ENCODE data around the gene CDK3.
"Not testable (repeated sequence)": the region's sequence is repeated elsewhere in the genome, so short reads cannot be mapped to it uniquely, and the experiment has no call there.

Gene CDK3

DNA sequence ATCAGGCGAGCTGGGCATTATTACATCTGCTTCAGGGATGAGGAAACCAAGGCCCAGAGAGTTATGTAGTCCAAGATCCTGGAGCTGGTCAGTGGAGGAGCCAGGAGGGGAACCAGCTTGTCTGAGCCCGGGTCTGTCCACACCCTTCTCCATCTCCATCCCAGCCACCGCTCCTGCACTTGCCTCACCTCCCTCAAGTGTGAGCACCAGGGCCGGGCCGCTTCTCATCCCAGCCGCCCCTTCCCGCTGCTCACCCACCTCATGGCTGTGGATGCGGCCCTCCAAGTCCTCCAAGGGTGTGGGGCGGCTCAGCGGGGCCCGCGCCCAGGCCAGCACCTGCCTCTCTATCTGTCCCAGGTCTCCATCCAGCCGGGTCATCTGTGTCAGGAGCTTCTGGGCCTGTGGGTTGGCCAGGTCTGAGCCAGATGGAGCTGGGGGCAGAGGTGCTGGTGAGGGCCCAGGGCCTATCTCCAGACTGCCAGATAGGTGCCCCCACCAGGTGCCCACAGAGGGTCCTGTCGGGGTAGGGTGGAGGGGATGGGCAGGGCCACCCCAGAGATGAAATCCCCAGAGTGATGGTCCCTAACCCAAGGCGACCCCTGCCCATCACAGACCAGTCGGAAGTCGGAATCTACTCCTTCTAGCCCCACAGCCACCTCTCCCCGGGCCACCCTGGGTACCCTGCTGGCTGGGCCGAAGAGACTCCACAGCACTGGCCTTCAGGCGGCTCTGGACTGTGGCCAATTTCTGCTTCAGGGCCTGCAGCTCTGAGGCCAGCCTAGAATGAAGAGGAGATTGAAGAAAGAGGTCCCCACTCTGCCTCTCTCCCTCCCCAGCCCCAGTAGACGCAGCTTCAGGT is 17.1 kb downstream of the CDK3 start:
- DNase-seq = no peak

DNA sequence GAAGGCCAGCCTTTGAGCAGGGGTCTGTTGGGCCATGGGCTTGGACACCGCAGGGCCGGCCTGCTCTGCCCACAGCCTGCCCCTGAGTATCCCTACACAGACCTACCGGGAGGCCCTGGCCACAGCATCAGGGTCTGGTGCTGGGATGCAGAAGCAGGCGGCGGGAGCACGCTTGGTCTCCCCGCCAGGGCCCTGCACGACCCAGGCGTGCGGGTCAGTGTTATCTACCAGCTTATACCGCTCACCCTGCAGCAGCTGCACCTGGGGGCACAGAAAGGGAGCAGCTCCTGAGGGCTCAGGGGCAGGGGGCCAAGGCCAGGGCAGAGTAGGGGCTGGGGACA is 17.7 kb downstream of the CDK3 start:
- no peak for DNase-seq

DNA sequence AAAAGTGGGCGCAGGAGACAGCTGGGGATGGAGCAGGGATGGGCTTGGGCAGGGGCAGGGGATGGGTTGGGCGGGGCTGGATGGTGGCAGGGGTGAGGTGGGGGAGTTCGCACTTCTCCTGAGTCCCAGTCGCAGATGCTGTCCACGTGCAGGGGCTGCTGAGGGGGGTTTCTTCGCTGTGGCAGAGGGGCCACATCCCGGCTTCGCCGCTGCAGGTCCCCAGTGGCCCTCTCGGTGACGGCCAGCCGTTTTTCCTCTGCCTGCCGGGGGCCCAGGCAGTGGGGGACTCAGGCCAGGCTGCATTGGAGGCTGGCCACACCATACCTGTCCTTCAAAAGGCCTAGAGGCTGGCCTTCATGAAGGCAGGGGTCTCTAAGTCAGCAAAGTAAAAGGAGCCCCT is 18.1 kb downstream of the CDK3 start:
- DNase-seq = no peak

DNA sequence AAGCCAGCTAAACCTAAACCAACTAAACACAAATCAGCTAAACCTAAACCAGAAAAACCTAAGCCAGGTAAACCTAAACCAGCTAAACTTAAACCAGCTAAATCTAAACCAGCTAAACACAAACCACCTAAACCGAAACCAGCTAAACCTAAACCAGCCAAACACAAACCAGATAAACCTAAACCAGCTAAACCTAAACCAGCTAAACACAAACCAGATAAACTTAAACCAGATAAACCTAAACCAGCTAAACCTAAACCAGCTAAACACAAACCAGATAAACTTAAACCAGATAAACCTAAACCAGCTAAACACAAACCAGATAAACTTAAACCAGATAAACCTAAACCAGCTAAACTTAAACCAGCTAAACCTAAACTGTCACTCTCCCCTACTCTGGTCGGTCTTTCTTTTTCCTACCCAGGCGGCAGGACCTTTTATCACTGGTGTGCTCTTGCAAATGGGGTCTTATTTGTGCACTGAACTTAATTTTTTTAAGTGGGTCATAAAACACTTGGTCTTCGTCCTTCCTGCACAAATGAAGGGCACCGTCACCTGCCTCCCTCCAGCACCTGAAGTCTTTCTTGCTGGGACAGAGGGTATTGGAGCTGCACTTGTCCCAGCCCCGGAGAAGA is 19.3 kb downstream of the CDK3 start:
- DNase-seq = no peak

DNA sequence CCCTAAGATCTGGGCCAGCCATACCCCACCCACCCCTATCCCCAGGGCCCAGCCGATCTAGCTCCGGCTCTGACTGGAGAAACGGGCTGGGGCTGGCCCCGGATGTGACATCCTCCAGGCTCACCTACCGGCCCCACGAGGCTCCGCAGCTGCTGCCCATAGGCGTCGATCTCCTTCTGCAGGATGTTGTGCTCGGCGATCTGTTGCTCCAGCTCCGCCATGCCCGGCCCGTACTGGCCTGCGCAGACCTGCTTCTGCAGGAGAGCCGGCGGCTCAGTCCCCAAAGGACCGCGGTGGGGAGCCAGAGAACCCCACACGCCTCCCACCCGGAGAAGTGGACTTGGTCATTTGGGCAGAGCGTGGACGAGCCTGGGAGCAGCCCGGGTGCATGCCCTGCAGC is 21.6 kb downstream of the CDK3 start:
- no peak for DNase-seq

DNA sequence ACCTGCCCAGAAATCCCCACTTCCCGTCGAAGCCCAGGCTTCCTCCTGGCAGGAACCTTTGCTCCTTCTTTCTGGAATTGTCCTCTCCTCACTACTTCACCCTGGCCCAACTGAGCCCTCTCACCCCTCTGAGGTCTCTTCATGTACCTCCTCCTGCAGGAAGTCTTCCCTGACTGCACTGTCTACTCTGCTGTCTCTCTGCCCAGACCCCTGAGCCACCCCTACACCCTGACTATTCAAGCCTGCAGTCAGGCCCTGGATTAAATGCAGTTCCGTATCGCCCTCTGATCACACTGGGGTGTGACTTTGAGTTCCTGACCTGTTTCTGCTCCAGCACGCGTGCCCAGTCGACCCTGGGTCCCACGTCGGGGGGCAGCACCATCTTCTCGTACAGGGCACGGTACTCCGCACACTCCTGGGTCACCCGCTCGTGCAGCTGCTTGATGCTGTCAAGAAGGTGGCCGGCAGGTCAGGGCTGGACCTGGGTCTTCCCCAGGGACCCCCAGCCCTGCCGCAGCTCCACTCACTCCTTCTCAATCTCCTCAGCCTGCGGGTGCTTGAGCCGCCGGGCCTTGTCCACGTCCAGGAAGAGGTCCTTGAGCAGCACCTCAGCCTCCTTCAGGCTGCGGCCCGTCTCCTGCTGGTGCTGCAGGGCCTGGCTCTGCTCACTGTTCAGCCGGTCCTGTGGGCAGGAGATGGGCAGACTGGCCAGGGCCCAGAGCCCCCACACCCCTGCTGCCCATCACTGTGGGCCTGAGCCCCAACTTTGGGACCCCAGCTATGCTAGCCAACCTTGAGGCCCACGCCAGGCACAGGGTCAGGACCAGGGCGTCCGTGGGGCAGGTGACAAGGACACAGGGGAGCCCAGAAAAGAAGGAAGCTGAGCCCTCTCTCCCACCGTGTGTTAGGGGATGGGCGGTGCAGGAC is 22.6 kb downstream of the CDK3 start:
- no peak for DNase-seq

DNA sequence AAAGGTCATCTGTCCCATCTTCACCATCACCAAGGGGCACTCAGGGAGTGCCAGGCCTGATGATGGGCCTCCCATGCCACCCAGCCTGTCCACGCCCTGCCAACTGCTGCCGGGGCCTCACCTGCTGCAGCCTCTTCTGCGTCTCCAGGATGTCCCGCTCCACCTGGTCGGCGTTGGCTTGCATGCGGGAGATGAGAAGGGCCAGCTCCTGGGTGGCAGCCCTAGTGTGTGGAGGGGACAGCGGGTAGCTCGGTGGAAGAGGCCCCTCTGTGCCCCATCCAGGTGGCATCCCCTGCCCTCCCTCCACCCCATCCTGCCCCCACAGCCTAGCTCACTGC is 23.2 kb downstream of the CDK3 start:
- DNase-seq = no peak

DNA sequence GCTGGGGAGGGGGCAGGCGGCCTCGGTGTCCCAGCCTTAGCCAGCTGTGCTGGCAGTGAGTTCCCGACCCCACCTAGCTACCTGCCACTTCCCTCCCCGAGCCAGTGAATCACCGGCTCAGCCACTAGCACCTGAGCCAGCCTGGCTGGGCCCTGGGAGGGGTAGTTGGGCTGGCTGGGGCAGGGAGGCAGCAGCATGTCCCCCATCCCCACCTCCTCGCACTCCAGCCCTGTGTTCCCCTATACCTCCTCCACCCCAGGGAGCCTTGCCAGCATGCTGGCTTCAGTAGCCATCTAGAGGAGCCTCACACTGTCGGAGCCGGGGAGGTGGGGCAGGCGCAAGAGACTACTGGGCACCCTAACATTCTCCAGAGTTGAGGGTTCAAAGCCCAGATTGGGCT is 23.7 kb downstream of the CDK3 start:
- no peak for DNase-seq

DNA sequence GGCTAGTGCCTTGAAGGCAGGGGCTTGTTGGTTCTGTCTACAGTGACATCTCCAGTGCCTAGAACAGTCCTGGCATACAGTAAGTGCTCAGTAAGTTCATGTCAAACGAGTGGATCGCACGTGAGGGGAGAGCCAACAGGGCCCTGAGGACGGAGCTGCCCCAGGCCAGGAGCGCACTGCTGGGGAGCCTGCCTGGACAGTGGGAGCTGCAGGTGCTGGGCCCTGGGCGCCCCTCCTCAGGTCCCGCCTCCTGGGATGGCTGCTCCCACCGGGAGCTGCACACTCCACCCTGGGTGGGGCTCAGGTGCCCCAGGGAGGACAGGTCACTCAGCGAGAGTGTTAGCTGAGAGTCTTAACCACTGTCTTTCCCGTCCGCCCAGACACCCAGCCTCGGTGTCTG is 24.6 kb downstream of the CDK3 start:
- DNase-seq = no peak

DNA sequence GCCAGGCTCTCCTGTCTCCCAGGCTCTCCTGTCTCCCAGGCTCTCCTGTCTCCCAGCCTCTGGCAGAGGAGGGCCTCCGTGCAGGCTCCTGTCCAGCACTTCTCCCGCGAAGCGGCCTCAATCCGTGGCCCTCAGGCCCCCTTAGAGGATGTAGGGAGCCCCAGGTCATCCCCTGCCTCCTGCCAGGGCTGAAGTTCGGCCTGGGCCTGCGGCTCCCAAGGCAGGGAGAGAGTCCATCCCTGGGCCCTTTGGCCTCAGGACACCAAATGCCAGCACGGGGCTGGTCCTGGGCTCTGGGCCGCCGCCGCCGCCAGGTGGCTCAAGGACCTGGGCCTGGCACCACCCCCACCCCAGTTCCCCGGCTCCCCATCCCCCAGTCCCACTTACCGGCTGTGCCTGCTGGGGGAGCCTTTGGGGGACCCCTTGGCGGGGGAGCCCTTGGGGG is 26.1 kb downstream of the CDK3 start:
- DNase-seq = no peak

DNA sequence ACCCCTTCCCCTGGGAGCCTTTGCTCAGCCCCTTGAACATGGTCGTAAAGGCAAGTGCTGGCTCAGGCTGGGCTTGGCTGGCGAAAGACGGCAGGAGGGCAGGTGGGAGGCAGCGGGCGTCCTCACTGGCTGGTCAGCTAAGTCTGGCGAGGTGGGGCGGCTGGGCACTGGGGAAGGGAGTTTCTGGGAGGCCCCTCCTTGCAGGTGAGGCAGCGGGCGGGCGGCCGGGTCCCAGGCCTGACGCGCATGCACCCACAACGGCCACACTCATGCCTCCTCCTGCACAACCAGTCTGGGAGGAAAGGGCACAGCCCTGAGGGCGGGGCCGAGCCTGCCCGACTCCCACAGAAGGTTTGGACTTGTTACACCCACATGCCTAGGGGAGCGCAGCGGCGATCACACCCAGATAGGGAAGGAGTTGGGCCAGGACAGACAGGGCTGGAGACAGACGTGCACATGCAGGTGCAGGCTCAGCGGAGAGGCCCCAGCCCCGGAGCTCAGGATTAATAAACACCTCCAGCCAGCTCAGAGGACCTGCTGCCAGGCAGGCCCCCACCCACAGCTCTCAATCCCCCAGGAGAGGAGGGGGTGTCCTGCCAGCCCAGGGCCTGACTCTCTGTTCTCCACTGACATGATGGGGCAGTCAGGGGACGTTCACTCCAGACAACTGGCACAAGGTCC is 26.6 kb downstream of the CDK3 start, which contains the start of gene EVPL:
EVPL (minus strand) TSS at position 148 of the 681 bp plus-strand sequence; CDS start at position 40, 108 bp downstream.
- DNase-seq = no peak

DNA sequence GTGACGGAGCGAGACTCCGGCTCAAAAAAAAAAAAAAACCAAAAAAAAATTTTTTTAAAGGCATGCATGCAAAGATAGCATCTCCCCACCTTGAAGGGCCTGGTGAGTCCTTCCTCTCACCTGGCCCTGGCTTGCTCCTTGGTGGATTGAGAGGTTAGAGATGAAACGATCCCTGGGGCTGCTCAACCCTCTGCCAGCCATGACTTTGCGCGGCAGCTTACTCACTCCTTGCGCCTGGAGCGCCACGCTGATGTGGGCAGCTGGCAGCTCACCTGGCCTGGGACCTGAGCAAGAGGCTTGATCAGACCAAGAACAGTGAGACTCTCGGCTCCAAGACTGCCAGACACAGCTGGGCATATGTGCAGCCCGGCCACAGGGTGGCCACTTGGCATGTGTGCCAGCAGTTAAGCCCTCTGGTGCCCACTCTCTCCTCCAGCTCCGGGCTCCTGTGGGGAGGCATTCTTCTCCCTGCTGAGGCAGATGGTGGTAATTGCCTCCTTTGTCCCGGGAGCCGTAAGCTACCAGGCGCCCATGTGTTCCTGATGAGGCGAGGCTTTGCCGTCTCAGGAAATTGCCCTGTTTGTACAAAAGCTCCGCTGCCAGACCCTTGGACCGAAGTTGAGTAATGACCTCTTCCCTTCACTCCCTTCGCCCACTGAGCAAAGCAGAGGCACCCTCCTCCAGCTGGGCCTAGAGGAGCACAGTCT is 31.6 kb downstream of the CDK3 start:
- no peak for DNase-seq

DNA sequence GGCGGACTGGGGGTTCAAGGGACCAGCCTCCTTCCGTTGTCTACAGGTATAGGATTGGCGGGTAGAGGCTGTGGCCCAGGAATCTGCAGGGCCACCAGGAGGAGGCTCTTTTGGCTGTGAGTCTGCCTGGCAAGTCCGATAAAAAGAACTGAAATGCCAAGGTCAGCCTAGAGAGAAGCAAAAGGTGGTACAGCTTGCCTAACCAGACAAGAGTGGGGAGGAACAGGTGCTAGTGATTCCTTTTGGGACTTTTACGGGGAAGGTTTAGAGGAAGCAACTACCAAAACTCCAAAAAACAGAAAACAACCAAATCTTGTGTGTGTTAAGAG is 32.1 kb downstream of the CDK3 start:
- no peak for DNase-seq

DNA sequence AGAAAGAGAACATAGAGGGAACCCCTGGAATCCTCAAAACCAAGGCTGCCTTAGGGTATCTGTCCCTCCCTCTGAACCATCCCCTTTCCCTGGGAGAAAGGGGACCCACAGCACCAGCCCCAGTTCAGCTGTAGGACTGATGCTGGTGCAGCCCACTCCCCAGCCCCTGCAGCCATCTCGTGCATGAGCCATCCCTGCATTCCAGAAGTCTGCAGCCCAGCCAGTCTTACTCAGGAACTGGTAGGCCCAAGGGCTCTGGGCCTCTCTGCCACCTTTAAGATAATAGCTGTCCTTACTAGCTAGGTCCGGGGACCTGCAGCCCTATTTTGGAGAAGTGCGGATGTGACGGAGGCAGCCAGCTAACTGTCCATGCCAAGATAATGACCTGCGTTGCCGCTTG is 32.5 kb downstream of the CDK3 start:
- DNase-seq = no peak

DNA sequence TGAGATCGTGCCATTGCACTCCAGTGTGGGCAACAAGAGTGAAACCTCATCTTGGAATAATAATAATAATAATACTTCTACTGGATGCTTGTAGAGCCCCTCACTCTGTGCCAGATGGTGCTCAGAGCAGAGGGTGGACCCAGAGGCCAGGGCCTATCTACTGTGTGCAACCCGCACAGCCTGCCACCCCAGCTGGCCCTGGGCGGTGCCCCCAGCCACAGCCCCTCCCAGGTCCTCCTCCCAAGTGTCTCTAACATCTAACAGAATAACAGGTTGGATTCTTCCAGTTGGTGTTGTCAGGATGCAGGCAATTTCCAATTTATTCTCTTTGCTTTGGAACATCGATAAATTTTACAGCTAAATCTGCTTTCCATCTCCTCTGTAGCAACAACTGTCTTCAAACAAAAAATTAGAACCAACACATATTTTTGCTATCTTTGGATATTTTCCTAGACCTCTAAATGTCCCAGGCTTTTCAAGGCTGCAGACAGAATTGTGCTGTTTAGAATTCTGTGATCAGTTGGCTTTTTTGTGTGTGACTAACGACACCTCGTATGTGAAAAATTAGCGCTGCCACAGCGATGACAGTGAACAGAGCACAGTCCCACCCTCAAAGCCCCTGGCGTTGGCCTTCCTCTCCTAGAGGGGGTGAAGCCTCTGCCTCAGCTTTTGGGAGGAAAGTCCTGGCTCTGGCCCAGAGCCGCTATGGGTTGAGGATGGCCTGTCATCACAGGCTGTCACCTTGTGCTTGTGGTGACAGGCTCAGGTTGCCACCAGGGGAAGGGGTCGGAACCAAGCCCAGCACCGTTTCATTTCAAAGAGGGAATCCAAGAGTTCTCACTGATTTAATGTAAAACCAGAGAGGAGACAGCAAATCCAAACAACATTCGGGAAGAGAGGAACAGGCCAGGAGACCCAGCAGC is 34.0 kb downstream of the CDK3 start:
- no peak for DNase-seq

DNA sequence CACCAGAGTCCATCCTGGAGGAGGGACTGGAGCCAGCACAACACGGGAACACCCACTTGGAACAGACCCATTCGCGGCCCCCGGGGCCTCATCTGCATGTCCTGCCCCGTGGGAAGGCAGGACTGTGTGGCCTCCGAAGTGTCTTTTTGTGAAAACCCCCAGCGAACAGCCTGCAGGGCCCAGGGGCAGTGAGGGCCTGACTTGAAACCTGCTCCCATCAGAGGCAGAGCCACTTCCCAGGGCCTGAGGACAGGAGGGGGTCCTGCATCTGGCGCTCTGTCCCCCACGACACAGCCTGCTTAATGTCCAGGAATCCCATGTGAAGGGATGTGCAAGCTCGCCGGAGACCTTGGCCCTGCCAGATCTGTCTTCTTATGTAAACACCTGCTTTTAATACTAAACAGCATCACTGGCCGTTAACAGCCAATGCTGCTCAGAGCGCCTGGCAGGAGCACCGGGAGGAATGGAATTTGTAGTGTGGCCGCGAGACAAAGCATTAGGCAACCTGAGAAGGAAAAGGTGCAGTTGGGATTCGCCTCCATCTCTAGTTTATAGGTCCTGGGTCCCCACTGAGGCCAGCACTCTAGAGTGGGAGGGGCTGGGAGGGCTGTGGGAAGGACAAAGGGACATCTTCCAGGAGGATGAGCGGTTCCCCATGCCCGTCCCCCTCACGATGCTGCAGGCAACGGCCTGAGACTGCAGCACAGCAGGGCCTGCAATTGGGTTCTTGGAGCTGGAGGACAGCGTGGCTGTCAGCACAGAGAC is 36.0 kb downstream of the CDK3 start:
- no peak for DNase-seq

DNA sequence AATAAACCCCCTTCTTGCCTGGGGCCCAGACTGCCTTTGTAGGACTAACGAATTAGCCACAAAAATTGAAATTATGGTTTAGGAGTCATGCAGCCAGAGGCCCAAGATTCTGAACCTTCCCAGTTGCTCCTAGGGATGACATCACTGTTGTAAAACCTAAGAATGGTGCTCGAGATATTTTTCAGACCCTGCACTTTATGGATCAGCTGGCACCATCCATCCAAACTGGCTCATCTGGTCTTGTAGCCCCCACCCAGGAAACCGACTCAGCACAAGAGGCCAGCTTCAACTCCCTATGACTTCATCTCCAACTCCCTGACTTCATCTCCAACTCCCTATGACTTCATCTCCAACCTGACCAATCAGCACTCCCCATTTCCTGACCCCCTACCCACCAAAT is 37.4 kb downstream of the CDK3 start:
- DNase-seq = no peak

DNA sequence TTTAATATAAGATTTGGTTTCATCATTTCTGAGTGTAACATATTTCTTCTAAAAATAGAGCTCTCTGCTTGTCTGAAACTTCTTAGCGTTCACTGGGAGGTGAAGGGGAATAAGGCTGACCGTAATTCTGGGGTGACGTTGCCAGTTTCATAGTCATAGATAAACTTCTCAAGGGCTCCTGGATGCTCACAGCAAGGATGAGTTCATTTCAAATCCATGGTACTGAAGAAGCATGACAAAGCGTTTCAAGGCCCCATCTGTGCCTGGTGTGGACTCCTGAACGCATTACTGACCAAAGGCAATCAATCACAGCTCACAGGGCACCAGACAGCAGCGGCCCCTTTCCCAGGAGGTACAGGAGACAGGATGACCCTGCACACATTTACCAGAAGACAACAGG is 38.5 kb downstream of the CDK3 start:
- DNase-seq = no peak

DNA sequence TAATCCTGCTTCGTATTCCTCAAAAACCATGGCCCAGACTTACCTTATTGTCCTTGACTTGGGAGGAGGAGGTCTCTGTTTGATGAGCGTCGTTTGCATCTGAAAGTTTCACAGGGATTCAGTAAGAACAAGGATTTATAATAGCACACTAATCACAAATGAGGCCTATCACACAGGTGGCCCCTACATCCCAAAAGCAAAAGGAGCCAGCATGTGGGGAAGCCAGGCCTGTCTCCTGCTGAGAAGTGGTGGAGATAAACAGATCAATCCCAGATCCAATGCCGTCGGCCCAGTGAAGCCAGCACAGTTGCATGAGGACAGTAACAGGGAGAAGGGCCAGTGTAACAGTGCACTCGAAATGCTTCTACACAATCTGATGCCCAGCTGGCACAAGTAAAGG is 39.7 kb downstream of the CDK3 start:
- no peak for DNase-seq

DNA sequence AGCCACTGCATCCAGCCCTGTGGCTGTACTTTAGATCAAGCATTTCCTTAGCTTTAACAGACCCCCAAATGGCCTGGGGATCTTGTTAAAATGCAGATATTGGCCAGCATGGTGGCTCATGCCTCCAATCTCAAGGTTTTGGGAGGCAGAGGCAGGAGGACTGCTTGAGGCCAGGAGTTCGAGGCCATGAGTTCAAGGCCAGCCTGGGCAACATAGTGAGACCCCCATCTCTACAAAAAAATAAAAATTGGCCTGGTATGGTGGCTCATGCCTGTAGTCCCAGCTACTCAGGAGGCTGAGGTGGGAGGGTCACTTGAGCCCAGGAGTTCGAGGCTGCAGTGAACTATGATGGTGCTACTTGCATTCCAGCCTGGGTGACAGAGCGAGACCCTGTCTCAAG is 42.2 kb downstream of the CDK3 start:
- DNase-seq = not testable (repeated sequence)

All from midbrain (tissue), 1 donor.